HepG2 (cell line): ENCODE data around the gene GPT2. TPM values are rescaled to one million over a fixed set of nuclear protein-coding genes. Genes with fewer than 3 reads are reported as not detected.

Source experiments
- ATAC-seq: fragments of 200-7000 bp; cut with Tn5 transposase; 3 replicates; pipeline ENCODE4 v1.9.1; 2020; ENCODE audit warnings: mild to moderate bottlenecking, moderate library complexity
- BruUV-seq: library from RNA; stranded (reverse); fragments of 400-500 nt; replicated peaks from 2 replicates; lab custom pipeline; 2021; lab: Mats Ljungman, UMichigan
- CTCF ChIA-PET: fragments of 300-600 bp; formaldehyde crosslinking; extraction: SDS; loops from one replicate; lab custom pipeline; 2021; ENCODE audit warnings: low total read pairs, inconsistent platforms, low intra/inter-chr PET ratio; lab: Yijun Ruan, JAX
- POLR2A ChIA-PET: fragments of 350-600 bp; sonication (Branson Sonifier 250); formaldehyde crosslinking; loops from one replicate; lab custom pipeline; 2020; ENCODE audit warnings: antibody characterized with exemption, inconsistent platforms; lab: Yijun Ruan, JAX
- DNase-seq: peaks from one replicate; pipeline ENCODE4 v3.0.0-alpha.2; 2015; ENCODE audit warnings: low spot score
- FAIRE-seq: peaks from 3 replicates; lab custom pipeline; 2011; peaks lifted over from hg19 to GRCh38; lab: Jason Lieb, UNC
- H2AFZ ChIP-seq: one replicate; pipeline ENCODE4 v1.6.1; 2011; ENCODE audit warnings: low read length, inconsistent platforms
- H3K27ac ChIP-seq: fragments of 300-600 bp; 3 replicates; pipeline ENCODE4 v1.8.0; 2011; ENCODE audit warnings: mixed run types, mild to moderate bottlenecking, mixed read lengths, low read length, inconsistent platforms; ENCODE audit not compliant: insufficient read depth; ENCODE audit errors: extremely low read length
- H3K27me3 ChIP-seq, 2 experiments: fragments of 200-600 bp in 1 of 2; 2 replicates in 1 of 2; 3 replicates in 1 of 2; pipeline versions ENCODE4 v1.6.0 to v1.8.0; 2011; ENCODE audit warnings: low read length in 2 of 2, mild to moderate bottlenecking in 2 of 2, moderate library complexity in 2 of 2, inconsistent platforms in 1 of 2; ENCODE audit not compliant: insufficient read depth in 2 of 2, control insufficient read depth in 1 of 2
- H3K36me3 ChIP-seq, 2 experiments: fragments of 200-600 bp in 1 of 2; replicated peaks in 1 of 2; 2 replicates in 1 of 2; 3 replicates in 1 of 2; pipeline versions ENCODE4 v1.5.1 to v1.8.0; 2011; ENCODE audit warnings: low read length in 2 of 2, inconsistent platforms in 1 of 2; ENCODE audit not compliant: insufficient read depth in 2 of 2, control insufficient read depth in 1 of 2
- H3K4me1 ChIP-seq: 2 replicates; pipeline ENCODE4 v1.5.1; 2012; ENCODE audit warnings: low read length, inconsistent platforms; ENCODE audit not compliant: insufficient read depth
- H3K4me2 ChIP-seq: 2 replicates; pipeline ENCODE4 v1.6.0; 2011; ENCODE audit warnings: low read depth, low read length, inconsistent platforms
- H3K4me3 ChIP-seq, 3 experiments: fragments of 200-600 bp in 1 of 3; sonication (generic), shearing (Covaris generic) in 1 of 3; replicated peaks in 1 of 3; 2 replicates each; pipeline ENCODE4 v1.5.1; 2011 to 2016; ENCODE audit warnings: low read length in 3 of 3, inconsistent platforms in 2 of 3, low read depth in 2 of 3, mild to moderate bottlenecking in 2 of 3, control low read depth in 1 of 3, mixed read lengths in 1 of 3; ENCODE audit not compliant: insufficient read depth in 1 of 3
- H3K79me2 ChIP-seq: one replicate; pipeline ENCODE4 v1.6.1; 2011; ENCODE audit warnings: low read length, inconsistent platforms; ENCODE audit not compliant: insufficient read depth
- H3K9ac ChIP-seq: 2 replicates; pipeline ENCODE4 v1.6.0; 2011; ENCODE audit warnings: mild to moderate bottlenecking, low read depth, low read length, inconsistent platforms; ENCODE audit not compliant: insufficient read depth
- H3K9me3 ChIP-seq: 2 replicates; pipeline ENCODE4 v1.5.1; 2012; ENCODE audit warnings: mild to moderate bottlenecking, low read length
- H4K20me1 ChIP-seq: 2 replicates; pipeline ENCODE4 v1.6.0; 2011; ENCODE audit warnings: inconsistent platforms, mild to moderate bottlenecking, low read length, moderate library complexity; ENCODE audit not compliant: insufficient read depth
- FOXJ3 ChIP-seq: sonication (generic); formaldehyde crosslinking; IDR thresholded peaks from 2 replicates; pipeline ENCODE4 v1.4.0; 2020; ENCODE audit warnings: missing genetic modification reagents, mild to moderate bottlenecking, borderline replicate concordance
- HOXA3 ChIP-seq: sonication (generic); formaldehyde crosslinking; IDR thresholded peaks from 2 replicates; pipeline ENCODE4 v1.5.0; 2020; ENCODE audit warnings: missing genetic modification reagents
- IRX3 ChIP-seq: sonication (generic); formaldehyde crosslinking; IDR thresholded peaks from 2 replicates; pipeline ENCODE4 v1.8.1; 2023; ENCODE audit warnings: mild to moderate bottlenecking, low read depth, missing genetic modification reagents, borderline replicate concordance
- PHF20 ChIP-seq: sonication (generic); formaldehyde crosslinking; IDR thresholded peaks from 2 replicates; pipeline ENCODE4 v1.5.0; 2020; ENCODE audit warnings: mild to moderate bottlenecking, missing genetic modification reagents
- RBM22 ChIP-seq: fragments of 200-400 bp; formaldehyde crosslinking; optimal IDR thresholded peaks from 2 replicates; pipeline ENCODE3; 2017; ENCODE audit warnings: mild to moderate bottlenecking, low read length, moderate library complexity
- ZC3H13 ChIP-seq: sonication (generic); formaldehyde crosslinking; IDR thresholded peaks from 2 replicates; pipeline ENCODE4 v1.8.1; 2023; ENCODE audit warnings: mild to moderate bottlenecking, missing genetic modification reagents, moderate library complexity
- ZFP90 ChIP-seq: sonication (generic); formaldehyde crosslinking; IDR thresholded peaks from 2 replicates; pipeline ENCODE4 v1.8.0; 2022; ENCODE audit warnings: missing genetic modification reagents, mild to moderate bottlenecking, inconsistent platforms, borderline replicate concordance
- ZNF260 ChIP-seq: sonication (generic); formaldehyde crosslinking; IDR thresholded peaks from 2 replicates; pipeline ENCODE4 v1.4.0; 2020; ENCODE audit warnings: missing genetic modification reagents, low read depth, mild to moderate bottlenecking, borderline replicate concordance
- ZNF569 ChIP-seq: sonication (generic); formaldehyde crosslinking; IDR thresholded peaks from 2 replicates; pipeline ENCODE4 v1.5.0; 2020; ENCODE audit warnings: mild to moderate bottlenecking, missing genetic modification reagents, moderate library complexity, borderline replicate concordance
- ZNF713 ChIP-seq: sonication (generic); formaldehyde crosslinking; IDR thresholded peaks from 2 replicates; pipeline ENCODE4 v1.4.0; 2020; ENCODE audit warnings: mild to moderate bottlenecking, missing genetic modification reagents
- ZNF773 ChIP-seq: sonication (generic); formaldehyde crosslinking; IDR thresholded peaks from 2 replicates; pipeline ENCODE4 v1.4.0; 2020; ENCODE audit warnings: missing genetic modification reagents, borderline replicate concordance
- WGBS: methylation state at CpG from one replicate; pipeline ENCODE4 v1.1.6; 2017; ENCODE audit warnings: low lambda C conversion rate; 5-methylcytosine and 5-hydroxymethylcytosine counted together
- in situ Hi-C: cut with HindIII; loops from 2 replicates; pipeline ENCODE4 v1.10.0; 2017; ENCODE audit warnings: low pct_unique_long_range_greater_than_20kb; ENCODE audit not compliant: extremely low pct_ligation_motif_present
- intact Hi-C: fragments of 100-400 bp; cut with micrococcal nuclease; formaldehyde crosslinking; loops from one replicate; pipeline ENCODE4 v1.10.0; 2022; ENCODE audit not compliant: unreplicated experiment
- polyA plus RNA-seq, 8 experiments: library from polyadenylated mRNA; depleted of rRNA in 3 of 8; stranded (reverse) in 7 of 8; unstranded in 1 of 8; fragments of >200 nt; fragmentation: Illumina TruSeq in 4 of 8; extraction: Trizol in 4 of 8; gene quantifications; 2 replicates each; pipeline versions ENCODE4 v1.2.1 to v1.2.3, GENCODE V29; 2011 to 2016; ENCODE audit warnings: low read depth in 4 of 8, missing spikeins in 1 of 8, mixed read lengths in 1 of 8; ENCODE audit not compliant: insufficient read depth in 1 of 8
- total RNA-seq, 5 experiments: library from RNA; depleted of rRNA; stranded (reverse); fragments of >200 nt; fragmentation: Illumina TruSeq; extraction: Trizol; gene quantifications; 2 replicates each; pipeline ENCODE4 v1.2.3, GENCODE V29; 2016; ENCODE audit warnings: low read depth in 1 of 5
- TF ChIP-seq, protein P1 (sequence below): sonication (generic); formaldehyde crosslinking; IDR thresholded peaks from 2 replicates; pipeline ENCODE4 v1.4.0; 2020; ENCODE audit warnings: missing genetic modification reagents
- TF ChIP-seq, protein P2 (sequence below): sonication (generic); formaldehyde crosslinking; IDR thresholded peaks from 2 replicates; pipeline ENCODE4 v1.5.1; 2020; ENCODE audit warnings: mild to moderate bottlenecking, missing genetic modification reagents

GPT2 gene
- total and polyA plus RNA-seq, 2 of the 13 experiments (the other 11 are each of a cell fraction or from before 2014, with no cell fraction given) = 138 to 267 TPM

DNA sequence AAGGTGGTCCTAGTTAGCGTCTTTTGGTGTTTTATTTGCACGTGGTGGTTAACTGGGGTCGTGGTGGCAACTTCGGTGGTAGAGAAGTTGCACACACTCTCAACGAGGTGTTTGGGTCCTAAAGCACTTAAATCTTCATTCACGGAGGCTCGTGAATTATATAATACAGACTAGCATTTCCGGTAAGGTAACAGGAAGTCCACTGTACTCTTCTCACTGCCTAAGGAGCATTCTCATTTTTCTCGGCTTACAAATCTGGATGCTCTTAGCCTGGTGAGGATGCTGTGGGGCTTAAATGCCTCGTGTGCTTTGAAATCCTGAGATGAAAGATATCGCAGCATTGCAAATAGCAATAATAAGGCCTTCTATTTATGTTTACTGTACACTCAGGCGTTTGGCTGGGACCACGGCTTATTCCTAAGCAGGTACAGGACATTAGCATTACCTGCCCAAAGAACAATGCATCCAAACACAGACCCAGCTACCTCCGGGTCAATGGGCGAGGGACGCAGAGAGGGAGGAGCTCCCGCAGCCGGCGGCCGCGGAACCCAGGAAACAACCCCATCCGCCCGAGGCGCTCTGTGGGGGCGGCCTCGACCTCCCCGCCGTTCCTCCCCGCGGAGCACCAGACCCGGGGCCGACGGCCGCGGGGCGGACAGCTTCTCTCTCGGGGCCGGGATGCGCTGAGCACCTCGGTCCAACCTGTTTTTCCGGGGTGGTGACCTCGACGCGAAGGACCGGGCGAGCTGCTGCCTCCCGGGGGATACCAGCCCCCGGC, 88.5 kb downstream of the GPT2 start:
- Histone ChIP-seq H3K27me3 (no peaks in the 10 kb centered on the region; a peak in 1 of 5 replicates), H3K27ac (peak overlapping the region; percentile 88), H3K4me3 (peak overlapping the region; percentile 74 to 98 (median 96)), H3K9me3 (no peaks in the 10 kb centered on the region), H3K79me2 (peaks cover 54% of the 10 kb centered on the region), H3K36me3 (peaks cover 8 to 24% of the 10 kb centered on the region in 2 experiments), H3K4me2 (peak overlapping the region; percentile 94), H4K20me1 (peaks cover 43% of the 10 kb centered on the region), H3K4me1 (peaks cover 68% of the 10 kb centered on the region), H3K9ac (peak overlapping the region; percentile 93), H2AFZ (no peak overlapping the region)
- POLR2A ChIA-PET = interaction anchor here (0.7 to 5.3 kb wide), 14 partner anchors 10 to 183 kb away, joined by 3 to 49 read pairs (median 4); no protein-coding TSS in a partner anchor
- BruUV-seq = no TSS peak
- ATAC-seq (peak; percentile 32), DNase-seq (peak; percentile 33), FAIRE-seq (no peak)
- intact Hi-C loops (loop anchor here (2.0 to 5.0 kb wide), 2 partner anchors 24 to 140 kb away; partner anchors contain the start of gene C16orf87), in situ Hi-C loops (no loop called here)
- CTCF ChIA-PET = interaction anchor here (1.0 kb wide), 1 partner anchor 46 kb away, joined by 3 read pairs; no protein-coding TSS in a partner anchor
- WGBS = 1% methylated on average over 32 of the region's 48 CpGs
- TF ChIP-seq HOXA3 (CRISPR knock-in tag) (no peak), IRX3 (CRISPR knock-in tag) (no peak), ZNF260 (CRISPR knock-in tag) (no peak), PHF20 (CRISPR knock-in tag) (no peak), ZNF773 (CRISPR knock-in tag) (peak; percentile 11; the same call in 1 of the 2 replicates), ZFP90 (CRISPR knock-in tag) (0 out of 2 replicates have a peak, but pooled peaks have one; percentile 64), ZC3H13 (CRISPR knock-in tag) (no peak), ZNF569 (CRISPR knock-in tag) (0 out of 2 replicates have a peak, but pooled peaks have one; percentile 14), FOXJ3 (CRISPR knock-in tag) (0 out of 2 replicates have a peak, but pooled peaks have one; percentile 21), ZNF713 (CRISPR knock-in tag) (no peak), RBM22 (peak; percentile 14)
- TF ChIP-seq, protein P1, sequence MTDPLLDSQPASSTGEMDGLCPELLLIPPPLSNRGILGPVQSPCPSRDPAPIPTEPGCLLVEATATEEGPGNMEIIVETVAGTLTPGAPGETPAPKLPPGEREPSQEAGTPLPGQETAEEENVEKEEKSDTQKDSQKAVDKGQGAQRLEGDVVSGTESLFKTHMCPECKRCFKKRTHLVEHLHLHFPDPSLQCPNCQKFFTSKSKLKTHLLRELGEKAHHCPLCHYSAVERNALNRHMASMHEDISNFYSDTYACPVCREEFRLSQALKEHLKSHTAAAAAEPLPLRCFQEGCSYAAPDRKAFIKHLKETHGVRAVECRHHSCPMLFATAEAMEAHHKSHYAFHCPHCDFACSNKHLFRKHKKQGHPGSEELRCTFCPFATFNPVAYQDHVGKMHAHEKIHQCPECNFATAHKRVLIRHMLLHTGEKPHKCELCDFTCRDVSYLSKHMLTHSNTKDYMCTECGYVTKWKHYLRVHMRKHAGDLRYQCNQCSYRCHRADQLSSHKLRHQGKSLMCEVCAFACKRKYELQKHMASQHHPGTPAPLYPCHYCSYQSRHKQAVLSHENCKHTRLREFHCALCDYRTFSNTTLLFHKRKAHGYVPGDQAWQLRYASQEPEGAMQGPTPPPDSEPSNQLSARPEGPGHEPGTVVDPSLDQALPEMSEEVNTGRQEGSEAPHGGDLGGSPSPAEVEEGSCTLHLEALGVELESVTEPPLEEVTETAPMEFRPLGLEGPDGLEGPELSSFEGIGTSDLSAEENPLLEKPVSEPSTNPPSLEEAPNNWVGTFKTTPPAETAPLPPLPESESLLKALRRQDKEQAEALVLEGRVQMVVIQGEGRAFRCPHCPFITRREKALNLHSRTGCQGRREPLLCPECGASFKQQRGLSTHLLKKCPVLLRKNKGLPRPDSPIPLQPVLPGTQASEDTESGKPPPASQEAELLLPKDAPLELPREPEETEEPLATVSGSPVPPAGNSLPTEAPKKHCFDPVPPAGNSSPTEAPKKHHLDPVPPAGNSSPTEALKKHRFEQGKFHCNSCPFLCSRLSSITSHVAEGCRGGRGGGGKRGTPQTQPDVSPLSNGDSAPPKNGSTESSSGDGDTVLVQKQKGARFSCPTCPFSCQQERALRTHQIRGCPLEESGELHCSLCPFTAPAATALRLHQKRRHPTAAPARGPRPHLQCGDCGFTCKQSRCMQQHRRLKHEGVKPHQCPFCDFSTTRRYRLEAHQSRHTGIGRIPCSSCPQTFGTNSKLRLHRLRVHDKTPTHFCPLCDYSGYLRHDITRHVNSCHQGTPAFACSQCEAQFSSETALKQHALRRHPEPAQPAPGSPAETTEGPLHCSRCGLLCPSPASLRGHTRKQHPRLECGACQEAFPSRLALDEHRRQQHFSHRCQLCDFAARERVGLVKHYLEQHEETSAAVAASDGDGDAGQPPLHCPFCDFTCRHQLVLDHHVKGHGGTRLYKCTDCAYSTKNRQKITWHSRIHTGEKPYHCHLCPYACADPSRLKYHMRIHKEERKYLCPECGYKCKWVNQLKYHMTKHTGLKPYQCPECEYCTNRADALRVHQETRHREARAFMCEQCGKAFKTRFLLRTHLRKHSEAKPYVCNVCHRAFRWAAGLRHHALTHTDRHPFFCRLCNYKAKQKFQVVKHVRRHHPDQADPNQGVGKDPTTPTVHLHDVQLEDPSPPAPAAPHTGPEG (CRISPR knock-in tag) = 0 out of 2 replicates have a peak, but pooled peaks have one; percentile 20
- TF ChIP-seq, protein P2, sequence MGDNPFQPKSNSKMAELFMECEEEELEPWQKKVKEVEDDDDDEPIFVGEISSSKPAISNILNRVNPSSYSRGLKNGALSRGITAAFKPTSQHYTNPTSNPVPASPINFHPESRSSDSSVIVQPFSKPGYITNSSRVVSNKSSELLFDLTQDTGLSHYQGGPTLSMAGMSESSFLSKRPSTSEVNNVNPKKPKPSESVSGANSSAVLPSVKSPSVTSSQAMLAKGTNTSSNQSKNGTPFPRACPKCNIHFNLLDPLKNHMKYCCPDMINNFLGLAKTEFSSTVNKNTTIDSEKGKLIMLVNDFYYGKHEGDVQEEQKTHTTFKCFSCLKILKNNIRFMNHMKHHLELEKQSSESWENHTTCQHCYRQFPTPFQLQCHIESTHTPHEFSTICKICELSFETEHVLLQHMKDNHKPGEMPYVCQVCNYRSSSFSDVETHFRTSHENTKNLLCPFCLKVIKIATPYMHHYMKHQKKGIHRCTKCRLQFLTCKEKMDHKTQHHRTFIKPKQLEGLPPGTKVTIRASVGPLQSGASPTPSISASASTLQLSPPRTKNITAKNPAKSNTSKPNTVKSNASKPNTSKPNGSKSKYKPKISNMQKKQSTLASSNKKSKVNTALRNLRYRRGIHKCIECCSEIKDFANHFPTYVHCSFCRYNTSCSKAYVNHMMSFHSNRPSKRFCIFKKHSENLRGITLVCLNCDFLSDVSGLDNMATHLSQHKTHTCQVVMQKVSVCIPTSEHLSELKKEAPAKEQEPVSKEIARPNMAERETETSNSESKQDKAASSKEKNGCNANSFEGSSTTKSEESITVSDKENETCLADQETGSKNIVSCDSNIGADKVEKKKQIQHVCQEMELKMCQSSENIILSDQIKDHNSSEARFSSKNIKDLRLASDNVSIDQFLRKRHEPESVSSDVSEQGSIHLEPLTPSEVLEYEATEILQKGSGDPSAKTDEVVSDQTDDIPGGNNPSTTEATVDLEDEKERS (CRISPR knock-in tag) = 0 out of 2 replicates have a peak, but pooled peaks have one; percentile 40
